ENCODE measurements around the gene MAP2K3.
"Not testable (repeated sequence)": the region's sequence is repeated elsewhere in the genome, so short reads cannot be mapped to it uniquely, and the experiment has no call there.

Gene MAP2K3

DNA sequence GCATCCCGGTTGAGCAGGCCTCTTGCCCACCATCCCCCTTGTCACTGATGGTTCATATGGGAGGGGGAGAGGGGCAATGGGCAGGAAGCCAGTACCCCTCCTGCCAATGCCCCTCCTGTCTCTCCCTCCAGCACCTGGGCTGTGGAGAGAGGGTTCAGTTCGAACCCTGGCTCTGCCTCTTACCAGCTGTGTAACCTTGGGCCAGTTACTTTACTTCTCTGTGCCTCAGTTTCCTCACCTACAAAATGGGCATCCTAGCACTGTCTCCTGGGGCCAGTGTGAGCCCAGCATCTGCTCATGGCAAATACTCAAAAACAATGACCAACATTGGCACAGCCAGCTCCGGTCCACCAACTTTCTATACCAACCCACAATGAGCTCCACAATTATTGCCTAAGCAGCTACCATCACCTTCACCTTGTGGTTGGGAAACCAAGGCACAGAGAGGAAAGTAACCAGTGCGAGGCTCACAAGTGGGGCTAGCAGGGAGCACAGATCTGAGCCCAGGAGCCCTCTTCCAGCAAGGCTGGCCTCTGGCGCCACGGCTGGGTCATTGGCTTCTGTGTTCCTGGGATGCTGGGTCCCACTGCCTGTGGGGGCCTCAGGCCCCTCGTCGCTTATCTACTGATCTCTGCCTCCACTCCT is 53.6 kb downstream of the MAP2K3 start:
- not testable (repeated sequence) for DNase-seq

DNA sequence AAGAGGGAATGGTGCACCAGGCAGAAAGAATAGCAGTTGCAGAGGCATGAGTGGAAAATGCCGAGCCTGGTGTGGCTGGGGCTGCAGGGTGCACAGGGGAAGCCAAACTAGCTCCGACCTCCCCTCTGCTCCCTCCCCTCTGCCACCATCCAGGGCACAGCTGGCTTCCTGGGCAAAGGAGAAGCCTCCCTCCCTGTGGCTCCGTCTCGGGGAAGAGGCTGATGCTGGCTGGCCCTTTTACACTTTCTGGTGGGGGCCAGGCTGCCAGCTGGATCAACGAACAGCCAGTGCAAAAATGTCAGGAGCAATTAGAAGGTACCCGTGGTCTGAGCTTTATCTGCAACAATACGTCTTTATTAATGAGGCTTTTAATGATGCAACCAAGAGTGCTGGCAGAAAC is 54.5 kb downstream of the MAP2K3 start:
- DNase-seq: no peak

DNA sequence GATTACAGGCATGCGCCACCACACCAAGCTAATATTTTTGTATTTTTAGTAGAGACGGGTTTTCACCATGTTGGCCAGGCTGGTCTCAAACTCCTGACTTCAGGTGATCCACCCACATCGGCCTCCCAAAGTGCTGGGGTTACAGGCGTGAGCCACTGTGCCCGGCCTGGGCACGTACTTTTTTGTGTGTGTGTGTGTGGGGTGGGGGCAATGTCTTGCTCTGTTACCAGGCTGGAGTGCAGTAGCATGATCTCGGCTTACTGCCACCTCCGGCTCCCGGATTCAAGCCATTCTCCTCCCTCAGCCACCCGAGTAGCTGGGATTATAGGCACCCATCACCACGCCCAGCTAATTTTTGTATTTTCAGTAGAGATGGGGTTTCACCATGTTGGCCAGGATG is 55.1 kb downstream of the MAP2K3 start:
- DNase-seq: not testable (repeated sequence)

DNA sequence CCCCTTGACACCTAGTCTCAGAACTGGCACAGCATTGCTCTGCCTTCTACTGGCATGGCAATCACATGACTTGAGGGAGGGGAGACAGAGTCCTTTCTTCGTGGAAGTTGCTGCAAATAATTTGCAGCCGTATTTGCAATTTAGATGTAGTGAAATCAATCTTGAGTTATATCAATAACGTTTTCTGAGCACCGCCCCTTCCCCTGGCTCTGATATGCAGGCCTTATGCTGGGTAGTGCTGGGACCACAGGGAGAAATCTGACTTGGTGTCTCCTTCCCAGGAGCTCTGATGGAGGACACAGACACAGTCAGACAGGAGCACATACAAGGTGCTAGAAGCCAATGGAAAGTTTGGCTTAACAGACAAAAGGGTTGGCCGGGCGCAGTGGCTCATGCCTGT is 55.9 kb downstream of the MAP2K3 start:
- not testable (repeated sequence) for DNase-seq

DNA sequence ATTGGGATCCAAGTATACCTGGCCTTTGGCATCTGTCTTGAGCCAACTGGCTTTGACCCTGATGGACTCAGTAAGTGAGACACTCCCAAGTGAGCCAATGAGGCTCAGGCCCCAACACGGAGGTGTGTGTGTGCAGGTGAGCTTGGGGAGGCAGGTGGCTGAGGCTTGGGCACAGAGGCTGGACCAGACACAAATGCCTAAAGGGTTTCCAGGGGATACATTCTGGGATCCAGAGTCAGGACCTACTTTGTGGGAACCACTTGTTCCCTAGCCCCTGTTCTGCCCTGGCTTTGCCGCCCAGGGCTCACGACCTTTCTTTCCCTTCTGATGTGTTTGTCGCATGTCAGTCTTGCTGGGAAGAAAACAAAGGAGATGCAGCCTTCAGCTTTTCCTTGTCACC is 56.8 kb downstream of the MAP2K3 start:
- not testable (repeated sequence) for DNase-seq

DNA sequence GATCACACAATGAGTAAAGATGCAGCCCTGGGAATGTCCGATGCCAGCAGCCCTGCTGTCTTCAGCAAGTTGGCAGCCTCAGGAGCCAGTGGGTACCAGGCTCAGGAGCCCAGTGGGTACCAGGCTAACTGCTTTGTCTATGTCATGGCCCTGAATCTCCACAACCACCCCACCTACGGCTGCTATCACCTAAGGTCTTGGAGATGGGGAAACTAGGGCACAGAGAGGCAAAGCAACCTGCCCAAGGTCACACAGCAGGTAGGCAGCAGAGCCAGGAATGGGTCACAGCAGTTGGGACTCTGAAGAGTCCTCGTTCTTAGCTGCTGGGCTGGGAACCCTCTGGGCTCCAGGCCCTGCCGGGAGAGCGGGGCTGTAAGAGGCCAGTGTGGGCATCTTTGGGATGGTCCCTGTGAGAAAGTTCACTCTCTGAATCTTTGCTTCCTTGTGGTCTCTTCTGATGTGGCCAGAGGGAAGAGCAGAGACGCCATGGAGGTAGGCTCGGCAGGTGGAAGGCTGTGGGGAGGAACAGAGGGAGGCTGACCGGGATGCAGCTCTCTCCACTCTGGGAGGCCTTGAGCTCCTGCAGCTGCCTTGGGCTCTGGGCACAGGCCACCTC is 57.5 kb downstream of the MAP2K3 start:
- not testable (repeated sequence) for DNase-seq

DNA sequence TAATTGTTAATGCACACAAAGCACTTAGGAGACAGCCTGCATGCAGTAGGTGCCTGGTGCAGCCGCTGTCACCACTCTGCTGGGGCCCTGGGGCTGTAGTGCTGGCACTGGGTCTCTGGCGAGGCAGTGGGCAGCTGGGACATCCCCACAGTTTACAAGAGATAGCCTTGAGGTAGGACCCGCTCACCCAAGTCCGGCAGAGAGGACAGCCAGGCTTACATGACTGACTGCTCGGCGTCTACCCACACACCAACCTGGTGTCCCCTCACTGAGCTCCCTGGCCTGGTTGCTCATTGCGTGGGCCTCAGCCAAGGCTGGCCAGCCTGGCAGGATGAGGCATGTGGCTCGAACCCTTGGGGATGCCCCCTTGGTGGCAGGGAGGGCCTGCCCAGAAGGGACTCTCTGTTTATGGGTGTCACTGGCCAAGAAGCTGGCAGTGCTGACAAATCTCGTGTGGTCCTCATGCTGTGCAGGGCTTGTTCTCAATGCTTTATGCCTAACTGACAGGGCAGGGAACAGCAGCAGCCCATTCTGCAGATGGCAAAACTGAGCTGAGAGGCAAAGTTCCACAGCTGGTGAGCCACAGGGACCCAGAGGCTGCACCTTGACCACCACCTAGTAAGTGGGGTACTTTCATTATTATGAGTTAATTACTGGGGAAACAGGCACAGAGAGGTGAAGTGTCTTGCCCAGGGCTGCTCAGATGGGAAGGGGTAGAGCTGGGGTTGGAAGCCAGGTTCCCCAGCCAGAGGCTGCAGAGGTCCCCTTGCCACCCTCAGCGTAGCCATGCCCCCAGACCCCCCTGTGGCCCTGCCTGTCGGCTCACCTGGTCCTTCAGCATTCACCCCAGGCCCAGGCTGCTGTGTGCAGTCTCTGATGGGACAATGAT is 58.8 kb downstream of the MAP2K3 start:
- DNase-seq: not testable (repeated sequence)

DNA sequence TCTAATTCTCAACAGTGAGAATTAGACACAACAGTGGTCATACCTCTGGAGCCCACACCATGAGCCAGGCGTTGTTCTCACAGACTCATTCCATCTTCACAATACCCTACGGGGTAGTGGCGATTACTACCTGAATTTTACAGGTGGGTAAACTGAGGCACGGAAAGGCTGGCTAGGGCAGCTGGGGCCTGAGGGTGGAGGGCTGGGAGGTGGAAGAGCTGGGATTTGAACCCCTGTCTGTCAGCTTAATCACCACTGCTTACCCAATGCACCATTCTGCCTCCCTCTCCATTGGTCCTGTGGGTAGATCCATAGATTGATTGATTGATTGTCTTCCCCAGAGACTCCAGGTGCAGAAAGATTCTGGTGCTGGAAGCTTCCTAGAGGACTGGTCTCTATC is 60.3 kb downstream of the MAP2K3 start:
- not testable (repeated sequence) for DNase-seq

DNA sequence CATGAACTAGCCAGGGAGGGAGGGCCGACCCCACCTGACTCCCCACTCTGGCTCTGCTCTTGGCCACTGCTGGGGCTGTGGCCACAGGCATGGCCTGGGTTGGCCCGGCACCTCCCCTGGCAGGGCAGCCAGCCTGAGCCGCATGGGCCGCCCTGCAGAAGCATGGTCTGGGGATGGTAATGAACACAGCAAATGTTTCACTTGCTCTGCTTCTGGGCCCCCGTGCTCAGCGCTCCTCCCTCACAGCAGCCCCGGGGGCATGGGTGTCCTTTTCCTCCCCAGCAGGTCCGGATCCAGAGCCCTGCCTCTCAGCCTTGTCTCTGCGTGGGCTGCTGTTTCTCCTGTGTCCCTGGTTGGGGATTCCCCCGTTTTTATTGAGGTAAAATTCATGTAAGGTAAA is 60.7 kb downstream of the MAP2K3 start:
- DNase-seq: no peak

DNA sequence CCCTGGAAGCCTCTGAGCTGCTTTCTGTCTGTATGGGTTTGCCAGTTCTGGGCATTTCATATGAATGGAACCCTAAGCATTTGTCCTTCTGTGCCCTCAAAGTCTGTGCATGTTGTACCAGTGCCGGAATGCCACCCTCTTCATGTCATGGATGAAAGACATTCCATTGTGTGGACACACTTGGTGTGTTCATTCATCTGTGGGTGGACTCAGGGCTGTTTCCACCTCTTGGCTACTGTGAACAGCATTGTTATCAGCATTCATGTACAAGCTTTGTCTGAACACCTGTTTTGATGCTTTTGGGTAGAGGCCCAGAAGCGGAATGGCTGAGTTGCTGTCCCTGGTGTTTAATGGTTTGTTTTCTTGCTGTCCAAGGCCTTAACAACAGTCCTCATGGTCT is 61.6 kb downstream of the MAP2K3 start:
- not testable (repeated sequence) for DNase-seq

DNA sequence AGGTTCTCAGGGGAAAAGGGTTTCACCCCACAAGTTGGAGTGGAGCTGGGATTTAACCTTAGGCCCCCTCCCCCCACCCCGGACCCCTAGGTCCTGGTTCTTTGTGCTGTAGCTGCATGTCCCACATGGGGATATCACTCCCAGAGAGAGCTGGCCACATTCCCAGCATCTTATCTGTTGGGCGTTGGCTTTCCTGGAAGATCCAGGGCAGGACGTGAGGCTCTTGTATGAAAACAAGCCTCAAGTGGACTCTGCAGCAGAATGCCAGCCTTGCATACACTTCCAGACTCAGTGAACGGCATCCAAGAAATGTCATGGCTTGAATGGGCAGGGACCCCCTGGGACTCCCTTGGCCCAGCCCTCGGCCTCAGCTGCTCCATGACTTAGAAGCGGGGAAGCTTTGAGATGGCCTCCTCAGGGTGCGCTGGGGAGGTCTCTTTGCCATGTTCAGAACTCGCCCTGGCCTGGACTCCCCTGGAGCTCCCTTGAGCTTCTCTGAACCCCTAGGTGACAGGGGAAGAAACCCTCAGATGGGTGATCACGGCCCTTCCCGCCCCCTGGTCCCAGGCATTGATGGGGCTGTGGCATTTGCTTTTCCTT is 62.2 kb downstream of the MAP2K3 start:
- DNase-seq: not testable (repeated sequence)

DNA sequence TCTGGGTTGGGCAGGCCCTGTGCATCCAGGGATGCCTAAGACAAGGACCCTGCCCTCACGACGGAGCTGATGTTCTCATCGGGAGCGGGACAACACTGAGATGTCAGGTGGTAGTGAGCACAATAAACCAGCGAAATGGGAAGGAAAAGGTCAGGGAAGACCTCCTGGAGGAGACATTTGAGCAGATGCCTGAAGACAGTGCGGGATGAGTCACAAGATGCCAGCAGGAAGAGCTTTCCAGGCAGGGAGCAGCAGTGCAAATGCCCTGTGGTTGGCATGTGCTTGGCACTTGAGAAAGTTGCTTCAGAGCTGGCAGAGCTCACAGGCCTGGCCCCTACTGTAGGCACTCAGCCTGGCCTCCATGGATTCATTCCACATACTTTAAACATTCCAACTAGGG is 63.1 kb downstream of the MAP2K3 start:
- DNase-seq: not testable (repeated sequence)

DNA sequence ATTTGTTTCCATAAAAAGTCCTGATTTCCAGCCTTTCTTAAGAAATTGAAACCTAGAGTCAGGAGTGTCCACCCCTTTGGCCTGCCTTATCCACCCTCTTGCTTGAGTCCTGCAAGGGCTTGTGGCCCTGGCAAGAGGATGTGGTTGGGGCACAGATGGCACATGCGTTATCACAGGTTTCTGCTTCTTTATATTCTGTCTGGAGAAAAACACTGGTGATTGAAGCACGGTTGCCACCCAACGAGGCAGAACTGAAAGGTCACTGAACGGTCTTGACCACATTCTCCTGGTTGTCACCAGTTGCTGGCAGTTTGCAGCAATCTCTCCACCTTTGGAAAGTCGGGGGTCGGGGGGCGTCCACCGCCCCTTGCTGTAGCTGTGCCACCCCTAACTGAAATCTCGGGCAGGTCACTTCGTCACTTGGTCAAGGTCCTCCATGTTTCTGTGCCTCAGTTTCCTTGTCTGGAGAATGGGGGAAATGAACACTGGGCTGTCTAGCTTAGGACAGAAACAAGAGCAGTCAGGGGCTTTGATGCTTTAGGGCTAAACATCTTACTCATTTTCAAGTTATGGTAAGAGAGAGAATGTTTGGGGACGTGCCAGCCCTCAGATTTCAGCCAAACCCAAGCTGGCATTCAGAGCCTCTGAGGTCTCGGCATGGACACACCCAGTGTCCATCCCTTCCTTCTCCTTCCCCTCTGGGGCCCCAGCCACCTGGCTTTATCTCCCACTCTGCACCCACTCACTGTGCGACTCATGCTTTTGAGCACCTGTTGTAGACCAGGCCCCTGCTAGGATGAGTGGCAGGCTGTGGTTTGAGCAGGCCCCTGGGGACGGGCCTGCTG is 63.8 kb downstream of the MAP2K3 start:
- not testable (repeated sequence) for DNase-seq

DNA sequence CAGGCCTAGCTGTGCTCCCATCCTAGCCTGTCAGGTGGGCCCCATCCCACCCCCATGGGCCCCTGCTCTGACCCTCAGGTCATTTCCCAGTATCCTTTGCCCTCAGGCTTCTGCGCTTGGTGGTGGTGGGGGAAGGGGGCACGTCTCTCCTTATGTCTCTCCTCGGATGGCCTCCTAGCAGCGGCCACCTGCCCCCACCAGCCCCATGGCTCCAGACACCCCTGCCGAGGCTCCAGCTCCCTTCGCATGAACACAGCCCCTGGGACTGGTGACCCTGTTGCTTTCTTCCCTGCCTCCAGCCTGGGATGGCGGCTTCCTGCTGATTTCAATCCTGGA is 64.4 kb downstream of the MAP2K3 start:
- DNase-seq: not testable (repeated sequence)

DNA sequence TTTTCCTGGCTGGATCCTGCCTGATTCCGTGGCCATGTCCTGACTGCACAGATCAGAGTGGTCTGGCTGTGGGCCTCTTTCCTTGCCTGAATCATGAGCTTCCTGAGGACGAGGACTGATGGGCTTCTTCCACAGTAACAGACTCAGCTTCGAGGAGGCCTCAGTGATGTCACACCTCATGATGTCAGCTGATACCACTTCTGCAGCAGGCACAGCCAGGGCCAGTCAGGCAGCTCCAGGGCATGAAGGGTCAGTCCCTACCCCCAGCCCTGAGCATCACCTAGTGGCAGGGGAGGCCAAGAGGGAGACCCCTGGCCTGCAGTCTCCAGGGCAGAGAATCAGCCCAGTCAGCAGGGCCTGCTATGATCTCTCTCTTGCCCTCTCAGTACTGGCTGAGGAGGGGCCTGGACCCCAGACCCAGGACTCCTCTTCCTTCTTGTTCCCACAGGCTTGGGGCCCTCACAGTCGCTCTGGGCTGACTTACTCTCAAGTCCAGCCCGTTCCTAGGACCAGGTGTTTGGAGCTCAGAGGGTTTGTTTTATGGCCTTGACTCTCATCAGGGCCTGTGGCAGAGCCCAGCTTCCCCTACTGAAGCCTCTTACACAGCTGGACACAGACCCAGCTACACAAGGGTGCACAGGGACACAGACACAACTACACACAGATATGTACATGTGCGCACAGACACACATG is 65.0 kb downstream of the MAP2K3 start:
- DNase-seq: not testable (repeated sequence)

DNA sequence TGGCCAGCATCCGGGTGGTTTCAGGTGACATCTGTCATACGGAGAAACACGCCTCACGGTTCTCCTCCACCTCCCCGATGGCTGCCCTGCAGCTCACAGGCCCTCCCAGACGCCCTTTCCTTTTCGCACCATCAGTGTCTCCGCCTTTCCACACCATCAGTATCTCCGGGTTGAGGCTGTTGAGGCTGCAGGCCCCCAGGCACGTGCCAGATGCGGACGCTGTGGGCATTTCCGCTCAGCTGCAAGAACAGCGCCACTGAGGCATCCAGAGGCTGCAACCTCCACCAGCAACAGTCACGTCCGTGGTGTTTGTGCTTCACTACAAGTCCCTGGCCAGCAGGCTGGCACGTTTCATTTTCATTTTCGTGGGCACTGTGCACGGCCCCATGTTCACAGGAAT is 66.0 kb downstream of the MAP2K3 start:
- not testable (repeated sequence) for DNase-seq

DNA sequence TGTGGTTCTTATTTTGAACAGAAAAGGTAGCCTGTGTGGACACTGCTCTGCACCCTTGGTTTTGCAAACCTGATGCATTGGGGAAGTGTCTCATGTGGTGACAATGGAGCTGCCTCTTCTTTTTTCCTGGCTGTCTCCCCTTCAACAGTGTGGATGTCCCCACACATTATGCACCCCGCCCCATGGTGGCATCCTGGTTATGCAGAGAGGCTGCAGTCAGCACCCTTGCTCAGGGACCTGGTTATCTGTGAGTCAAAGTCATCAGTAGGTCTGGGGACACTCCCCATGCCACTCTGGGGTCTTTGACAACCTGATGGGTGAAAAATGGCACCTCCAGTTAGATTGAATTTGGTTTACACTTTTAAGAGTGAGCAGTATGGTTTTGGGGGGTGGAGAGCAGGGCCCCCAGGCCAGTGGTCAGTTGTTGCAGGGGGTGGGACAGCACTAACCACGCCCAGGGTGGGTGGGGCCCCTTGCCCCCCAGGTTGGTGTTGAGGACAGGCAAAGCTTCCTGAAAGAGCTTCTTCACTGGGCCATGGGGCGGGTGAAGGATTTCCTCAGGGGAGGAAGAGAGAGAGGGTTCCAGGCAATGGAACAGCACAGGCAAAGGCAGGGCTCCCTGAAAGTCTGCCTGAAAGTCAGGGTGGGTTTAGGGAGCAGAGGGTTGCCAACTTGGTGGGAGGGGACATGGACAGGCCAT is 67.0 kb downstream of the MAP2K3 start:
- DNase-seq: peak; percentile 24

DNA sequence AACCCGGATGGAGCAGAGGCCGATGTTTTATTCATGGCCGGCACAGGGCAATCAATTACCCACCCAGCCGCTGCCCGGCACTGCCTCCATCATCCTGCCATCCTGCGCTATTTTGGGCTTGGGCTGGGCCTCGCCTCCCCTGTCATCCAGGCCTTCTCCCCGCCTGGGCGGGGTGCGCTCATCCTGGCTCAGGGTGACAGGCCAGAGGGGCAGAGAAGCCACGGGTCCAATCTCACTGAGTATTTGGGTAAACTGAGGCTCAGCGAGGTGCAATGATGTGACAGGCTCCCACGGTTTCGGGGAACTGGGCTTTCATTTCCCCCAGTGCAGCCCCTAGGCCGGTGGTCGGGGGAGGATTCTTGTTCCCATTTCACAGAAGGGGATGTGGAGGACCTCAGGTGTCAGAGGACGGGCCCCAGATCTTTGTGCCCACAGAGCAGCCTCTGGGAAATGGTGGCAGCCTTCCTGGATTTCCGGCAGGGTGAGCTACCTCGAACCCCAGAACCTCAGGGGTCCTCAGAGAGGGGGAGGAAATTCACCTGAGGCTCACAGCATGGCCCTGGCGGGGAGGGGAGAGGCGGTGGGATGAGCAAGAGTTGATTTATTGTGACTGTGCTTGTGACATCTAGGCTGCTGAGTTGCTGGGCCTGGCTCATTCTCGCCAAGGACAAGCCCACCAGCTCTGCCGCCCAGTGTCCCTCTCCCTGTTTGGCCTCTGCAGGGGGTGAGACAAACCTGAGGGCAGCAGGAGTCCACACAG is 67.9 kb downstream of the MAP2K3 start:
- DNase-seq: no peak

DNA sequence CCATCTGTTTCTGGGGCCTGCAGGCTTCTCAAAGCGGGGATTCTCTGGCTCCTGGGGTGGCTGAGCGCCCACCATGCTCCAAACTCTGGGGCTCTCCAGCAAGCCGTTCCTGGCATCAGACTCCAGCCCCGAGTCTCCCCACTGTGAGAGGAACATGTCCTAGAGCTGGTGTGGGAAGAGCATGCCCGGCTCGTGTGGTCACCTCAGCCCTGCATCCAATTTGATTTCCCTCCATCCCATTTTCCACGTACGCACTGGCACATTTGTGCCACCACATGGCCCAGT is 68.4 kb downstream of the MAP2K3 start:
- DNase-seq: no peak

DNA sequence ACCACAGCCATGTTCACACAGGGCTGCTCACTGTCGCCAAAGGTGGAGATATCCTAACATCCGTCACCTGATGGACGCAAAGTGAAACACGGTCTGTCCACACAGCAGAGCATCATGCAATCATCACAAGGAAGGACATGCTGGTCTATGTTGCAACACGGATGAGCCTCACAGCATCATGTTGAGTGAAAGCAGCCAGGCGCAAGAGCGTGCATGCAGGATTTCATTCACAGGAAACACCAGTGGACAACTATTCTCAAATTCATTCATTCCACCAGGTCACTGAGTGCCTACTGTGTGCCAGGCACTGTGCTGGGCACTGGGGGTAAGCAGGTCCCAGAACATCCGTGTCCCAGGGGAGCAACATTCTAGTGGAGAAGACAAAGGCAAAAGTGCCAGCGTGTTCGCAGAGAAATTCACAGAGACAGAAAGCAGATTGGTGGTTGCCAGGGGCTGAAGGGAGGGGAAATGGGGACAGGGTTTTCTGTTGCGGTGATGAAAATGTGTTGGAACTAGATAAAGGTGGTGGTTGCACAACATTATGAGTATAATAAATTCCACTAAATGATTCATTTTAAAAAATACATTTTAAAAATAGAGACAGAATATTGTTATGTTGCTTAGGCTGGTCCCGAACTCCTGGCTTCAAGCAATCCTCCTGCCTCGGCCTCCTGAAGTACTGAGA is 69.0 kb downstream of the MAP2K3 start:
- DNase-seq: peak; percentile 89
